Measurements from ENCODE around the gene ERC2.

Gene ERC2

DNA sequence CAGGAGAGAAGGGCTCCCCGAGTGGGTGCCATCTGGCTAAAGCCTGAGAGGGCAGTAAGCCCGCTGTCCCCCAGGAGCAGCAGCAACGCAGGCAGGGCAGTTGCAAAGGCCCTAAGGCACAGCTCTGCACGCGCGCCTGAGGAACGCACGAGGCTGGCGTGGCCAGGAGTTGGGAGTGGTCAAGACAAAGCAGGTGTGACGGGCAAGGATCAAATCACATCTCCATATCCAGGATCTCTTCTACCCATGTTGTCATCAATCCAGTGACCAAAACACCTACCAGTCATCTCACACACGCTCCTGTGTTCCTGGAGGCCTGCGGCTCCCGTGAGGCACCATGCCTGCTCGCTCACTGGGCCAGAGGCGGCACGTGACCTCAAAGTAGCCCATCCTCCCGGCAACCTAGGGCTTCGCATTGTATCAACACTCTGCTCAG is 59.5 kb downstream of the ERC2 start:
- H3K27me3 ChIP-seq (ENCODE audit: control insufficient read depth, insufficient read depth, low read length), result no peaks in the 10 kb centered on the region
- H3K9me3 ChIP-seq (ENCODE audit: control insufficient read depth, insufficient read depth, low read length), result no peaks in the 10 kb centered on the region
- H3K36me3 ChIP-seq (ENCODE audit: control insufficient read depth, insufficient read depth, low read length), result no peaks in the 10 kb centered on the region; the same call in 1 of the 2 replicates
- H3K9ac ChIP-seq (ENCODE audit: low read depth, low read length), result no peak overlapping the region
- H3K27ac ChIP-seq (ENCODE audit: low read depth, low read length), result no peak overlapping the region
- peaks cover 2% of the 10 kb centered on the region; the same call in 1 of the 2 replicates for H3K4me1 ChIP-seq (ENCODE audit: control insufficient read depth, insufficient read depth, low read length)
- H3K4me3 ChIP-seq (ENCODE audit: low read depth, low read length), result no peak overlapping the region

GRCh38 chr3:56406826-56407515 is 61.3 kb downstream of the ERC2 start:
- Histone ChIP-seq H3K4me3 (ENCODE audit: low read depth, low read length) (no peak overlapping the region), H3K36me3 (ENCODE audit: control insufficient read depth, insufficient read depth, low read length) (no peaks in the 10 kb centered on the region), H3K9me3 (ENCODE audit: control insufficient read depth, insufficient read depth, low read length) (no peaks in the 10 kb centered on the region), H3K27ac (ENCODE audit: low read depth, low read length) (no peak overlapping the region), H3K4me1 (ENCODE audit: control insufficient read depth, insufficient read depth, low read length) (no peaks in the 10 kb centered on the region), H3K27me3 (ENCODE audit: control insufficient read depth, insufficient read depth, low read length) (no peaks in the 10 kb centered on the region), H3K9ac (ENCODE audit: low read depth, low read length) (no peak overlapping the region)

GRCh38 chr3:56404884-56405283 is 63.4 kb downstream of the ERC2 start:
- Histone ChIP-seq H3K9me3 (ENCODE audit: control insufficient read depth, insufficient read depth, low read length) (no peaks in the 10 kb centered on the region), H3K27me3 (ENCODE audit: control insufficient read depth, insufficient read depth, low read length) (no peaks in the 10 kb centered on the region), H3K4me1 (ENCODE audit: control insufficient read depth, insufficient read depth, low read length) (no peaks in the 10 kb centered on the region), H3K36me3 (ENCODE audit: control insufficient read depth, insufficient read depth, low read length) (no peaks in the 10 kb centered on the region), H3K27ac (ENCODE audit: low read depth, low read length) (no peak overlapping the region), H3K9ac (ENCODE audit: low read depth, low read length) (no peak overlapping the region), H3K4me3 (ENCODE audit: low read depth, low read length) (no peak overlapping the region)

- no peak overlapping the region for H3K4me3 ChIP-seq (ENCODE audit: low read depth, low read length)
- no peaks in the 10 kb centered on the region for H3K27me3 ChIP-seq (ENCODE audit: control insufficient read depth, insufficient read depth, low read length)
- no peaks in the 10 kb centered on the region for H3K36me3 ChIP-seq (ENCODE audit: control insufficient read depth, insufficient read depth, low read length)
- H3K9ac ChIP-seq (ENCODE audit: low read depth, low read length), result no peak overlapping the region
- peaks cover 11% of the 10 kb centered on the region for H3K4me1 ChIP-seq (ENCODE audit: control insufficient read depth, insufficient read depth, low read length)
- H3K27ac ChIP-seq (ENCODE audit: low read depth, low read length), result no peak overlapping the region
- no peaks in the 10 kb centered on the region for H3K9me3 ChIP-seq (ENCODE audit: control insufficient read depth, insufficient read depth, low read length)
These were observed 69.6 kb downstream of the ERC2 start for GRCh38 chr3:56398659-56399058.

DNA sequence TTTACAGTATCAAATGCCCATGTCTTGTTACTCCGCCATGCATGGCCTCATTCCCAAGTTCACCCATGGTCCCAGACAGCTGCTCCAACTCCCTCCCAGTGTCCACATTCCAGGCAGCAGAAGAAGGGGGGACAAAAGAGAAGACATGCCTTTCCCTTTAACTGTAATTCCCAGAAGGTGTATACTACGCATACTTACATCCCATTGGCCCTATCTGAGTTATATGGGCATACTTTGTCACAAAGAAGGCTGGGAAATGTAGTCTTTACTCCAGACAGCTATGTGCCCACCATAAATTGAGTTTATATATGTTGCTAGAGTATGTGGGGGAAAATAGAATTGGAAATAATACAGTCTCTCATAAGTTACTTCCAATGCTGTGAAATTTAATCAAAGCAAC is 70.5 kb downstream of the ERC2 start:
- Histone ChIP-seq H3K36me3 (ENCODE audit: control insufficient read depth, insufficient read depth, low read length) (no peaks in the 10 kb centered on the region), H3K9me3 (ENCODE audit: control insufficient read depth, insufficient read depth, low read length) (no peaks in the 10 kb centered on the region), H3K9ac (ENCODE audit: low read depth, low read length) (no peak overlapping the region), H3K4me1 (ENCODE audit: control insufficient read depth, insufficient read depth, low read length) (peaks cover 11% of the 10 kb centered on the region), H3K4me3 (ENCODE audit: low read depth, low read length) (no peak overlapping the region), H3K27ac (ENCODE audit: low read depth, low read length) (no peak overlapping the region), H3K27me3 (ENCODE audit: control insufficient read depth, insufficient read depth, low read length) (no peaks in the 10 kb centered on the region)

GRCh38 chr3:56389183-56389830 is 79.0 kb downstream of the ERC2 start:
- Histone ChIP-seq H3K27me3 (ENCODE audit: control insufficient read depth, insufficient read depth, low read length) (no peaks in the 10 kb centered on the region), H3K27ac (ENCODE audit: low read depth, low read length) (no peak overlapping the region), H3K4me3 (ENCODE audit: low read depth, low read length) (no peak overlapping the region)

GRCh38 chr3:56383092-56383491 is 85.2 kb downstream of the ERC2 start:
- Histone ChIP-seq H3K9me3 (ENCODE audit: control insufficient read depth, insufficient read depth, low read length) (no peaks in the 10 kb centered on the region), H3K9ac (ENCODE audit: low read depth, low read length) (no peak overlapping the region), H3K36me3 (ENCODE audit: control insufficient read depth, insufficient read depth, low read length) (no peaks in the 10 kb centered on the region), H3K27ac (ENCODE audit: low read depth, low read length) (no peak overlapping the region), H3K4me1 (ENCODE audit: control insufficient read depth, insufficient read depth, low read length) (no peaks in the 10 kb centered on the region), H3K4me3 (ENCODE audit: low read depth, low read length) (no peak overlapping the region), H3K27me3 (ENCODE audit: control insufficient read depth, insufficient read depth, low read length) (no peaks in the 10 kb centered on the region)

More at GRCh38 chr3:56389183-56389830, 79.0 kb downstream of the ERC2 start:
- Histone ChIP-seq H3K9ac (ENCODE audit: low read depth, low read length) (no peak overlapping the region), H3K36me3 (ENCODE audit: control insufficient read depth, insufficient read depth, low read length) (no peaks in the 10 kb centered on the region), H3K9me3 (ENCODE audit: control insufficient read depth, insufficient read depth, low read length) (no peaks in the 10 kb centered on the region), H3K4me1 (ENCODE audit: control insufficient read depth, insufficient read depth, low read length) (no peaks in the 10 kb centered on the region)

DNA sequence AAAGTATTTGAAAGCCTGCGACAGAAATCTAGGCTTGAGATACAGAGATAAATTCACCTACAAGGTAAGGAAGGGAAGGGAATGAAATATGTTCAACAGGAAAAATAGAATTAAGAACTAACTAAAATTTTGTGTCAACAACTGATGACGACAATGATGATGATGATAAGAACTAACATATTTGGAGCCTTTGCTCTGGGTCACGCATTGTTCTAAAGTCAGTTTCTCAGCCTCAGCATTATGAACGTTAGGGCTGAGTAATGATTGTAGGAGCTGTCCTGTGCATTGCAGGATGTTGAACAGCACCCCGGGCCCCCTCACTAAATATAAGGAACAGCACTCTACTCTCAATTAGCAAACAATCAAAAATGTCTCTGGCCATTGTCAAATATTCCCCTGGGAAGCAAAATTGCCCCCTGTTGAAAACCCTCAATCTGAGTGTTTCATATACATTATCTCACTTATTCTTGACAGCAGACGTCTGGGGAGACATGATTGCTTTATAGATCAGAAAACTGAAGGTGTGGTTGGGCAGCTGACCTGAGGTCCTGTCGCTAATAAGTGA is 88.5 kb downstream of the ERC2 start:
- Histone ChIP-seq H3K4me1 (ENCODE audit: control insufficient read depth, insufficient read depth, low read length) (no peaks in the 10 kb centered on the region), H3K9me3 (ENCODE audit: control insufficient read depth, insufficient read depth, low read length) (0 out of 2 replicates have a peak, but pooled peaks cover 4% of the 10 kb centered on the region), H3K36me3 (ENCODE audit: control insufficient read depth, insufficient read depth, low read length) (no peaks in the 10 kb centered on the region), H3K27me3 (ENCODE audit: control insufficient read depth, insufficient read depth, low read length) (no peaks in the 10 kb centered on the region), H3K4me3 (ENCODE audit: low read depth, low read length) (no peak overlapping the region), H3K9ac (ENCODE audit: low read depth, low read length) (no peak overlapping the region), H3K27ac (ENCODE audit: low read depth, low read length) (no peak overlapping the region)

GRCh38 chr3:56375654-56376053 is 92.6 kb downstream of the ERC2 start:
- peaks cover 16% of the 10 kb centered on the region for H3K4me1 ChIP-seq (ENCODE audit: control insufficient read depth, insufficient read depth, low read length)
- H3K9me3 ChIP-seq (ENCODE audit: control insufficient read depth, insufficient read depth, low read length), result 0 out of 2 replicates have a peak, but pooled peaks cover 4% of the 10 kb centered on the region
- no peaks in the 10 kb centered on the region for H3K36me3 ChIP-seq (ENCODE audit: control insufficient read depth, insufficient read depth, low read length)
- H3K27me3 ChIP-seq (ENCODE audit: control insufficient read depth, insufficient read depth, low read length), result no peaks in the 10 kb centered on the region
- no peak overlapping the region for H3K9ac ChIP-seq (ENCODE audit: low read depth, low read length)
- H3K4me3 ChIP-seq (ENCODE audit: low read depth, low read length), result no peak overlapping the region
- H3K27ac ChIP-seq (ENCODE audit: low read depth, low read length), result no peak overlapping the region

DNA sequence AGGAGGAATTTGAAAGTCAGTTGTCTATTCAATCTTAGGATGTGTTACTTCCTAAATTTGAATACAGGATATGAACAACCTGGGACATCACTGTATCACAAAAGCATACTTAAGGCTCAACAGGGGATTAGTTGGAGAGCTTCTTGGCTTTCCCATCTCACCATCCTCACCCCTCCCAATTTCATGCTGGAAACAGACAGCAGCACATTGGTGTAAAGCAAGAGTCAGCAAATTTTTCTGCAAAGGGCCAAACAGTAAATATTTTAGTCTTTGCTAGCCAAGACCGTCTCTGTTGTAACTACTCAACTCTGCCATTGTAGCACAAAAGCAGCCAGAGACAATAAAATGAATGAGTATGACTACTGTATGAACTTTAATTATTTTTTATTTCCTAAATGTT is 94.9 kb downstream of the ERC2 start:
- Histone ChIP-seq H3K36me3 (ENCODE audit: control insufficient read depth, insufficient read depth, low read length) (no peaks in the 10 kb centered on the region), H3K4me3 (ENCODE audit: low read depth, low read length) (no peak overlapping the region; the same call in 1 of the 2 replicates), H3K9ac (ENCODE audit: low read depth, low read length) (no peak overlapping the region), H3K27me3 (ENCODE audit: control insufficient read depth, insufficient read depth, low read length) (no peaks in the 10 kb centered on the region), H3K27ac (ENCODE audit: low read depth, low read length) (peak overlapping the region; percentile 86), H3K9me3 (ENCODE audit: control insufficient read depth, insufficient read depth, low read length) (0 out of 2 replicates have a peak, but pooled peaks cover 4% of the 10 kb centered on the region), H3K4me1 (ENCODE audit: control insufficient read depth, insufficient read depth, low read length) (peaks cover 16% of the 10 kb centered on the region)

Measured in HUES48 (cell line).